Panc1 (cell line): Measurements from ENCODE around the gene STMP1. TPM values are rescaled to one million over a fixed set of nuclear protein-coding genes. Genes with fewer than 3 reads are reported as not detected.

Source experiments
- ATAC-seq: fragments of 200-7000 bp; cut with Tn5 transposase; 2 replicates; pipeline ENCODE4 v1.9.1; 2020; ENCODE audit warnings: mild to moderate bottlenecking, moderate library complexity
- BruUV-seq: library from RNA; stranded (reverse); fragments of 400-500 nt; replicated peaks from 2 replicates; lab custom pipeline; 2021; lab: Mats Ljungman, UMichigan
- CTCF ChIA-PET: fragments of 300-600 bp; sonication (Branson Sonifier 250); formaldehyde crosslinking; loops from one replicate; lab custom pipeline; 2022; ENCODE audit warnings: antibody characterized with exemption; lab: Charles Lee
- POLR2A ChIA-PET: fragments of 300-600 bp; sonication (Branson Sonifier 250); formaldehyde crosslinking; loops from one replicate; lab custom pipeline; 2022; ENCODE audit warnings: antibody characterized with exemption; lab: Charles Lee
- DNase-seq: peaks from one replicate; pipeline ENCODE4 v3.0.0-alpha.2; 2010; ENCODE audit warnings: low read depth, low spot score
- H3K27ac ChIP-seq: 2 replicates; pipeline ENCODE4 v1.5.1; 2011; ENCODE audit warnings: mild to moderate bottlenecking, low read length, inconsistent platforms
- H3K27me3 ChIP-seq: fragments of 200-500 bp; sonication (Bioruptor generic); 2 replicates; pipeline ENCODE4 v1.6.0; 2014; ENCODE audit warnings: low read length, inconsistent platforms; ENCODE audit not compliant: control insufficient read depth, insufficient read depth
- H3K36me3 ChIP-seq: fragments of 200-500 bp; sonication (Bioruptor generic); 2 replicates; pipeline ENCODE4 v1.5.1; 2014; ENCODE audit warnings: inconsistent platforms, mild to moderate bottlenecking, low read length, moderate library complexity; ENCODE audit not compliant: control insufficient read depth, insufficient read depth
- H3K4me1 ChIP-seq: 2 replicates; pipeline ENCODE4 v1.5.1; 2011; ENCODE audit warnings: inconsistent platforms, mild to moderate bottlenecking, low read length, moderate library complexity; ENCODE audit not compliant: control insufficient read depth, insufficient read depth
- H3K4me3 ChIP-seq, 2 experiments: 2 replicates each; pipeline ENCODE4 v1.5.1; 2011 to 2012; ENCODE audit warnings: low read depth in 2 of 2, low read length in 2 of 2, mild to moderate bottlenecking in 2 of 2, inconsistent platforms in 1 of 2, moderate library complexity in 1 of 2
- H3K9me3 ChIP-seq: fragments of 200-500 bp; sonication (Bioruptor generic); 2 replicates; pipeline ENCODE4 v1.5.1; 2014; ENCODE audit warnings: low read depth, mild to moderate bottlenecking, inconsistent platforms, low read length, moderate library complexity; ENCODE audit not compliant: control insufficient read depth, insufficient read depth
- POLR2AphosphoS5 ChIP-seq: IDR thresholded peaks from 2 replicates; pipeline ENCODE4 v1.6.1; 2012; ENCODE audit warnings: mild to moderate bottlenecking, low read depth, low read length, moderate library complexity
- REST ChIP-seq, 2 experiments: IDR thresholded peaks; 2 replicates each; pipeline ENCODE4 v1.6.1; 2011 to 2012; ENCODE audit warnings: low read depth in 2 of 2, control low read depth in 1 of 2, low read length in 1 of 2, mild to moderate bottlenecking in 1 of 2, moderate library complexity in 1 of 2; ENCODE audit not compliant: insufficient read depth in 1 of 2
- SIN3A ChIP-seq: IDR thresholded peaks from 2 replicates; pipeline ENCODE4 v1.6.1; 2012; ENCODE audit warnings: low read depth, mild to moderate bottlenecking, low read length, moderate library complexity, borderline replicate concordance; ENCODE audit not compliant: insufficient read depth
- TCF7L2 ChIP-seq: IDR thresholded peaks from 2 replicates; pipeline ENCODE4 v1.6.1; 2011; ENCODE audit warnings: mild to moderate bottlenecking, low read depth, low read length, inconsistent platforms
- in situ Hi-C: cut with HindIII; loops from 2 replicates; pipeline ENCODE4 v1.10.0; 2016; ENCODE audit warnings: low sequenced_read_pairs, low pct_unique_long_range_greater_than_20kb
- intact Hi-C: fragments of 100-400 bp; cut with micrococcal nuclease; formaldehyde crosslinking; loops from one replicate; pipeline ENCODE4 v1.10.0; 2022; ENCODE audit not compliant: unreplicated experiment
- total RNA-seq: library from RNA; stranded (reverse); gene quantifications from one replicate; pipeline ENCODE4 v1.2.1, GENCODE V29; 2021; ENCODE audit not compliant: unreplicated experiment
- TF ChIP-seq, protein P1 (sequence below): fragments of 450-650 bp; IDR thresholded peaks from 2 replicates; pipeline ENCODE4 v1.5.1; 2017; ENCODE audit warnings: mild to moderate bottlenecking

The STMP1 gene
- total RNA-seq, 1 experiment from 2014 or later, result 29.5 TPM

GRCh38 chr7:135644729-135645128, 17.6 kb upstream of the STMP1 start:
- ChIA-PET POLR2A (no interaction called here), CTCF (interaction anchor here (0.6 to 1.5 kb wide), 5 partner anchors 18 to 371 kb away, joined by 3 to 10 read pairs (median 3); partner anchors contain the start of gene STMP1)
- TF ChIP-seq, protein P1, sequence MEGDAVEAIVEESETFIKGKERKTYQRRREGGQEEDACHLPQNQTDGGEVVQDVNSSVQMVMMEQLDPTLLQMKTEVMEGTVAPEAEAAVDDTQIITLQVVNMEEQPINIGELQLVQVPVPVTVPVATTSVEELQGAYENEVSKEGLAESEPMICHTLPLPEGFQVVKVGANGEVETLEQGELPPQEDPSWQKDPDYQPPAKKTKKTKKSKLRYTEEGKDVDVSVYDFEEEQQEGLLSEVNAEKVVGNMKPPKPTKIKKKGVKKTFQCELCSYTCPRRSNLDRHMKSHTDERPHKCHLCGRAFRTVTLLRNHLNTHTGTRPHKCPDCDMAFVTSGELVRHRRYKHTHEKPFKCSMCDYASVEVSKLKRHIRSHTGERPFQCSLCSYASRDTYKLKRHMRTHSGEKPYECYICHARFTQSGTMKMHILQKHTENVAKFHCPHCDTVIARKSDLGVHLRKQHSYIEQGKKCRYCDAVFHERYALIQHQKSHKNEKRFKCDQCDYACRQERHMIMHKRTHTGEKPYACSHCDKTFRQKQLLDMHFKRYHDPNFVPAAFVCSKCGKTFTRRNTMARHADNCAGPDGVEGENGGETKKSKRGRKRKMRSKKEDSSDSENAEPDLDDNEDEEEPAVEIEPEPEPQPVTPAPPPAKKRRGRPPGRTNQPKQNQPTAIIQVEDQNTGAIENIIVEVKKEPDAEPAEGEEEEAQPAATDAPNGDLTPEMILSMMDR, result no peak
- TF ChIP-seq REST (IDR thresholded peaks at IDR 0.05; ENCODE audit: insufficient read depth in 1 of 2, low read depth in 2 of 2, low read length in 1 of 2), result no peak
- TF ChIP-seq TCF7L2, result no peak
- TF ChIP-seq POLR2AphosphoS5, result no peak
- no peak for TF ChIP-seq SIN3A
- peaks cover 31% of the 10 kb centered on the region for H3K36me3 ChIP-seq
- H3K27ac ChIP-seq, result no peak overlapping the region
- ATAC-seq (no peak), DNase-seq (no peak)
- in situ Hi-C loops, result no loop called here
- BruUV-seq, result no TSS peak
- no peak overlapping the region for H3K4me3 ChIP-seq
- H3K4me1 ChIP-seq, result no peaks in the 10 kb centered on the region
- H3K27me3 ChIP-seq, result no peaks in the 10 kb centered on the region
- intact Hi-C loops, result loop anchor here (2.0 to 10.0 kb wide), 2 partner anchors 130 to 364 kb away; partner anchors contain the start of gene CNOT4
- no peaks in the 10 kb centered on the region for H3K9me3 ChIP-seq

DNA sequence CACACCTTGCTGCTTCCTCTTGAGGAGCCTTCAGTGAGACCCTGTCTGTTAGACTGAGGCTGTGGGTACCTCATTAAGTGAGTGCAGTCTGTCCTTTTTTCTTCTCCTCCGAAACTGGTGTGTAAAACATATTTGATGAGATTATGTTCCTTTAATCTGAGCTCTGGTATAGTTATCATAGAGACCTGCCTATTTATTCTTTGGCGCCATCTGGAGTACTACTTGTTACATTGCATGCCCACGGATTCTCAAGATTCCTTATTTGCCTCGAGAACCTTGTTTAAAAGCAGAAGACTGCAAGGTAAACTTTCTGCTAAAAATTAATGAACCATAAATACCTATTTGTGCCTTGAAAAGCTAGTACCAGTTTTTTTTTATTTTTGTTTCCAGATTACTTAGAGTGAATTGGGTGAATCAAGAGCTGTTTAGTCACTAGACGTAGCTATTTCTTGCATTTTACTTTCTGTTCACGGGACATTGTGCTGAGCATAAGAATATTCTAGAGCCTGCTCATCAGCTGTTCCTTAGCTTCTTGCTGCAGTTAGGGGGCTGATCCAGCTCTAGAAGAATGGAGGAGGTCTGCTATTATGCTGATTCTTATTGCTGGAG, 16.9 kb upstream of the STMP1 start:
- Histone ChIP-seq H3K4me1 (no peaks in the 10 kb centered on the region), H3K9me3 (no peaks in the 10 kb centered on the region), H3K27ac (no peak overlapping the region), H3K27me3 (no peaks in the 10 kb centered on the region), H3K36me3 (peaks cover 29% of the 10 kb centered on the region), H3K4me3 (no peak overlapping the region)
- TF ChIP-seq SIN3A, result no peak
- TF ChIP-seq, protein P1, result peak; percentile 79
- ATAC-seq, result peak; percentile 86
- ChIA-PET CTCF (interaction anchor here (0.6 to 1.5 kb wide), 8 partner anchors 17 to 371 kb away, joined by 3 to 10 read pairs (median 3); partner anchors contain the start of gene STMP1), POLR2A (no interaction called here)
- in situ Hi-C loops, result no loop called here
- BruUV-seq, result no TSS peak
- no peak for DNase-seq
- intact Hi-C loops, result loop anchor here (2.0 to 10.0 kb wide), 2 partner anchors 131 to 365 kb away; partner anchors contain the start of gene CNOT4
